ENCODE data around the gene GSG1L.

The GSG1L gene

GRCh38 chr16:27820646-27821345 is 242.7 kb downstream of the GSG1L start:
- TF ChIP-seq, protein P1, sequence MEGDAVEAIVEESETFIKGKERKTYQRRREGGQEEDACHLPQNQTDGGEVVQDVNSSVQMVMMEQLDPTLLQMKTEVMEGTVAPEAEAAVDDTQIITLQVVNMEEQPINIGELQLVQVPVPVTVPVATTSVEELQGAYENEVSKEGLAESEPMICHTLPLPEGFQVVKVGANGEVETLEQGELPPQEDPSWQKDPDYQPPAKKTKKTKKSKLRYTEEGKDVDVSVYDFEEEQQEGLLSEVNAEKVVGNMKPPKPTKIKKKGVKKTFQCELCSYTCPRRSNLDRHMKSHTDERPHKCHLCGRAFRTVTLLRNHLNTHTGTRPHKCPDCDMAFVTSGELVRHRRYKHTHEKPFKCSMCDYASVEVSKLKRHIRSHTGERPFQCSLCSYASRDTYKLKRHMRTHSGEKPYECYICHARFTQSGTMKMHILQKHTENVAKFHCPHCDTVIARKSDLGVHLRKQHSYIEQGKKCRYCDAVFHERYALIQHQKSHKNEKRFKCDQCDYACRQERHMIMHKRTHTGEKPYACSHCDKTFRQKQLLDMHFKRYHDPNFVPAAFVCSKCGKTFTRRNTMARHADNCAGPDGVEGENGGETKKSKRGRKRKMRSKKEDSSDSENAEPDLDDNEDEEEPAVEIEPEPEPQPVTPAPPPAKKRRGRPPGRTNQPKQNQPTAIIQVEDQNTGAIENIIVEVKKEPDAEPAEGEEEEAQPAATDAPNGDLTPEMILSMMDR (IDR thresholded peaks at IDR 0.05; ENCODE audit: low read depth, low read length), result no peak

DNA sequence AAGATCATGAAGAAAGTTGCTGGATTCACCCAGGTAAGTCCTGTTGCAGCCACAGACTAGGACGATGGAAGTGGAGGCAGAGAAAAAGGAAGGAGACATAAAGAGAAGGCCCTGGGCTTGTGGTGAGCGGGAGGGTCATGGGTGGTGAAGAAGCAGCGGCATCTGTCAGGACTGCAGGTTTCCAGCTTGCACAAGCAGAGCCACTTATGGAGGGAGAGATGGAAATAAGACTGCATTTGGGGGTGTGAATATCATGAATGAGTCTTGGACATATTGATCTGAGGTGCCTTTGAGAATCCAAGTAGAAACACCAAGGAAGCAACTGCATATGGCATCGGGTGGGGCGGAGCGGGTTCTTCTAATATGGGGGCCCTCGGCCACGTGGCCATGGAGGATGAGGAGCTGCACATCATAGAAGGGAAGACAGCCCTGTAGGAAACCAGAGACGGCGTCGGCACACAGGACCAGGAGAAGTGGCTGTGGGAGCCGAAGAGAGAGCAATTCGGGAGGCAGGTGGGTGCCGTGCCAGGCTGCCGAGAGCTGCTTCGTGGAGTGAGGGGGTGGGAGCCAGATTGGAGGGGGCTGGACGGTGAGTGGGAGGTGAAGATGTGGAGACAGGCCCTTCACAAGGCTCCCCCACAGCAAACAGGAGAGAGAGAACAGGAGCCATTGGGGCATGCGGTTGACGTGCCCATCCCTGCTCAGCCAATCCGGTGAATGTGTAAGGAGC is 243.5 kb downstream of the GSG1L start:
- no peak for DNase-seq (ENCODE audit: extremely low read depth, low read depth)
- TF ChIP-seq, protein P1 (IDR thresholded peaks at IDR 0.05; ENCODE audit: low read depth, low read length), result no peak

More at GRCh38 chr16:27820646-27821345, 242.7 kb downstream of the GSG1L start:
- no peak for DNase-seq (ENCODE audit: extremely low read depth, low read depth)

DNA sequence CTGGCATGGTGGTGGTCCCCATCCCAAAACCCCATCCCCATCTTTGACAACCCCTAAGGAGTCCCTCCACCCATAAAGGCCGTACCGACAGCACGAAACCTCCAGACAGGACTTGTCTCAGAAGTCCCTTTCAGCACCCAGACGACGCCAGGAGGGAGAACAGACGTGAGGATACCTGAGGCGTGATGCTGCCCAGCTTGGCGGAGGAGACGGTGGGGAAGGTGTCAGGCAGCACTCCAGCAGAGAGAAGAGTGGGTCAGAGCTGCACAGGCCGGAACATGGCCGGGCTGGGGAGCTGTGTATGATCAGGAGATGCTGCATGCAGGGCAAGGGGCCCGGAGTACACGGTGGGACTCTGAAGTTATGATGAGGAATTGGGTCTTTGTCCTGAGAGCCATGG is 244.2 kb downstream of the GSG1L start:
- no peak for DNase-seq (ENCODE audit: extremely low read depth, low read depth)
- TF ChIP-seq, protein P1 (IDR thresholded peaks at IDR 0.05; ENCODE audit: low read depth, low read length), result no peak

DNA sequence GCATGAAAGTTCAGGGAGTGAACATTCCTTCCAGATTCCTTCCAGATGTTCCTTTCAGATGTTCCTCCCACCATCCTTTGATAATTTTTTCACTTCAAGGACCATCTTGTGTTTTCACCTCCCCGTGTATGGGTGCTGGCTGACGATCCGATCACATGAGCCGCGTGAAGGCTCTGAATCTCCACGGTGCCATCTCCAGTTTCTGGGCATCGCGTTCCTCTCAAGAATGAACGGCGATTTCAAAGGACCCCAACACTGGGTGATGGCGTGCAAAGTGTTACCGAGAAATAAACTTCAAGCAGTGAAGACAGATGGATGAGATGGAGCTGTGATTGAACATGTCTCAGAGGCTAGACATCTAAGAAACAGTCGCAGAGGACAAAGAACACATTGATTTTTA is 245.3 kb downstream of the GSG1L start:
- no peak for DNase-seq (ENCODE audit: extremely low read depth, low read depth)

DNA sequence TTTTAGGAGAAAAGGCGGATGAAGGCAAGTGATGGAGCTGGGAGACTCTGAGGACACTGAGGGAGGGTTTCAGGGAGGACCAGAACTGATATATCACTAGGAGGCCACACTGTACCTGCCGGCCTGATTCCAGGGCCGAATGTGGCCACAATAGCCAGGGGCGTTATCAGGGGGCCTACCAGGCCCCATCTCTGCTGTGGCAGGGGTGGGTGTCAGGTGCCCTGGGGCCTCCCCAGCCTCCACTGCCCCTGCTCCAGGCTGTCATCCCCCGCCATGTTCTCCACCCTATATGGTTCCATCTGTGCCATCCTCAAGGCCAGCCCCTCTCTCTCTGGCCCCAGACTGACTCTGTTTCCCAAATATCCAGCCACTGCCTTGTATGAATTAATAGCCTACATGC is 246.5 kb downstream of the GSG1L start:
- no peak for DNase-seq (ENCODE audit: extremely low read depth, low read depth)
- TF ChIP-seq, protein P1 (IDR thresholded peaks at IDR 0.05; ENCODE audit: low read depth, low read length), result no peak

More for the DNA sequence above, 245.3 kb downstream of the GSG1L start:
- TF ChIP-seq, protein P1 (IDR thresholded peaks at IDR 0.05; ENCODE audit: low read depth, low read length), result no peak

DNA sequence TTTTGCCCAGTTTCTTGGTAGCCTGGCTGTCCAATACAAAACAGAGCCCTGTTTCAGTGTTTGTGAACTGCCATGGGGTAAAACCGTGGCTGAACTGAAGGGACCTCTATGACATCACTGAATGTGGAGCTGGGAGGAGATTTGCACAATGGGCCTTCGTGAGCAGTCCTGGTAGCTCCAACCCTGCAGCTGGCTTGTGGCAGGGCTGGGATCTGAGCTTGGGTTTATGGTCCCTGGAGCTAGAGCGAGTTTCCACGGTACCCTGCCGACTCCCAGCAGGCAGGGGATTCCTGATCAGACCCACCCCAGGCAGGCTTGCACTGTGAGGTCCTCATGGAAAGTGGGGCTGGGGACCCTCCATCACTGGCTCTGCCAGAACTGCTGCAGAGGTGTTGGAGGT is 247.0 kb downstream of the GSG1L start:
- DNase-seq (ENCODE audit: extremely low read depth, low read depth), result no peak
- TF ChIP-seq, protein P1 (IDR thresholded peaks at IDR 0.05; ENCODE audit: low read depth, low read length), result no peak

DNA sequence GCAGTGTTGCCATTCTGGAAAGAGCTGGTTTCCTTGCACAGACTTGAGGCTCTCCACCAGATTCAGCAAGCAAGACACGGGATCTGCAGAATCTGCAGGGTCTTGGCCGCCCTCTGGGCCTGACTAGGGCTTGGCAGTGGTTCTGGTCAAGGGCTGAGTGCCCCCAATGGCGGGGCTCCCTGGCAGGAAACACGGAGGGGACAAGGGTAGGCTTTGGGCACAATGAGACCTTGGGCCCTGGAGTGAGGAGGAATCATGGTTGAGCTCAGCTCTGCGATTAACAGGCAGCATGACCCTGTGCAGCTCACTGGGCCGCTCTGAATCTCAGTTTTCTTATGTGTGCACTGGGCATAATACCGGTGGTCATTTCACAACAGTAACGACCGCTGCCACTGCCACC is 249.9 kb downstream of the GSG1L start:
- DNase-seq (ENCODE audit: extremely low read depth, low read depth), result no peak
- TF ChIP-seq, protein P1 (IDR thresholded peaks at IDR 0.05; ENCODE audit: low read depth, low read length), result no peak

Data from AG09319 (cell line).